Smooth muscle cell (in vitro differentiated cells): ENCODE measurements around the gene YIPF2. TPM values are rescaled to one million over a fixed set of nuclear protein-coding genes. Genes with fewer than 3 reads are reported as not detected.
"Not testable (repeated sequence)": the region's sequence is repeated elsewhere in the genome, so short reads cannot be mapped to it uniquely, and the experiment has no call there.

Experiments used
- DNase-seq: peaks from one replicate; lab custom pipeline; 2025; ENCODE audit not compliant: unreplicated experiment; lab: John Stamatoyannopoulos, UW
- H2AFZ ChIP-seq: fragments of 200-600 bp; sonication (generic); 2 replicates; pipeline ENCODE4 v1.6.0; 2016; ENCODE audit warnings: antibody characterized with exemption, low read depth, mild to moderate bottlenecking
- H3F3A ChIP-seq: fragments of 200-600 bp; sonication (generic); 2 replicates; pipeline ENCODE4 v1.6.0; 2017; ENCODE audit warnings: antibody characterized with exemption, low read depth
- H3K27ac ChIP-seq: fragments of 200-600 bp; sonication (generic); 2 replicates; pipeline ENCODE4 v1.5.1; 2016; ENCODE audit warnings: low read depth, mild to moderate bottlenecking
- H3K27me3 ChIP-seq: fragments of 200-600 bp; sonication (generic); 2 replicates; pipeline ENCODE4 v1.6.1; 2016; ENCODE audit warnings: low read depth, mild to moderate bottlenecking
- H3K36me3 ChIP-seq: fragments of 200-600 bp; sonication (generic); 2 replicates; pipeline ENCODE4 v1.5.1; 2016; ENCODE audit warnings: low read depth
- H3K4me1 ChIP-seq: fragments of 200-600 bp; sonication (generic); 2 replicates; pipeline ENCODE4 v1.5.1; 2016; ENCODE audit warnings: low read depth
- H3K4me2 ChIP-seq: fragments of 200-600 bp; sonication (generic); 2 replicates; pipeline ENCODE4 v1.6.0; 2016; ENCODE audit warnings: mild to moderate bottlenecking
- H3K4me3 ChIP-seq: fragments of 200-600 bp; sonication (generic); 2 replicates; pipeline ENCODE4 v1.5.1; 2016; ENCODE audit warnings: mild to moderate bottlenecking
- H3K79me2 ChIP-seq: fragments of 200-600 bp; sonication (generic); 2 replicates; pipeline ENCODE4 v1.6.0; 2016; ENCODE audit warnings: low read depth, mild to moderate bottlenecking
- H3K9ac ChIP-seq: fragments of 200-600 bp; sonication (generic); 2 replicates; pipeline ENCODE4 v1.6.0; 2016; ENCODE audit warnings: low read depth
- H3K9me3 ChIP-seq: fragments of 200-600 bp; sonication (generic); replicated peaks from 2 replicates; pipeline ENCODE4 v1.5.1; 2016; ENCODE audit warnings: low read depth
- H4K20me1 ChIP-seq: fragments of 200-600 bp; sonication (generic); 2 replicates; pipeline ENCODE4 v1.6.0; 2016; ENCODE audit warnings: low read depth
- WGBS: methylation state at CpG from one replicate; pipeline ENCODE4 v1.1.7; 2016; ENCODE audit warnings: low lambda C conversion rate; 5-methylcytosine and 5-hydroxymethylcytosine counted together
- polyA plus RNA-seq: library from polyadenylated mRNA; unstranded; fragments of >200 nt; fragmentation: Nextera tagmentation; extraction: Ambion mirVana; gene quantifications from 2 replicates; pipeline ENCODE4 v1.2.1, GENCODE V29; 2016
- total RNA-seq: library from RNA; depleted of rRNA; stranded (reverse); fragments of >200 nt; gene quantifications from 2 replicates; pipeline ENCODE4 v1.2.3, GENCODE V29; 2014
- TF ChIP-seq, protein P1 (sequence below): fragments of 200-600 bp; sonication (generic); IDR thresholded peaks from 2 replicates; pipeline ENCODE4 v1.5.1; 2017; ENCODE audit warnings: borderline replicate concordance, mild to moderate bottlenecking, antibody characterized with exemption; ENCODE audit not compliant: insufficient read depth, poor library complexity, severe bottlenecking

The YIPF2 gene
- total and polyA plus RNA-seq, 2 experiments from 2014 or later: 90.6 to 106 TPM

DNA sequence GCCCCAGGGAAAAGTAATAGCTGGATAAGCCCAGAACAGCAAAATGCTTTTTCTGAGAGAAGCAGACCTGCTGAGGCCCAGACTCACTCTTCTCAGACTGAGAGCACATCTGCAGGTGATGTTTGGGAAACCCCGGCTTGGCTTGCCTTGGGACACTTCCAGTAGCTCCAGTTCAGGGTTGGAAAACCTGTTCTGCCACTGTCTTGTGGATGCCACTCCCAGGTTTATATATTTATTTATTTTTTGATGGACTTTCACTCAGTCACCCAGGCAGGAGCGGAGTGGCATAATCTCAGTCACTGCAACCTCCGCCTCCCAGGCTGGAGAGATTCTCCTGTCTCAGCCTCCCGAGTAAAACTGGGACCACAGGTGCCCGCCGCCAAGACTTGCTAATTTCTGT is 24.4 kb upstream of the YIPF2 start:
- no peaks in the 10 kb centered on the region for H3K4me1 ChIP-seq

DNA sequence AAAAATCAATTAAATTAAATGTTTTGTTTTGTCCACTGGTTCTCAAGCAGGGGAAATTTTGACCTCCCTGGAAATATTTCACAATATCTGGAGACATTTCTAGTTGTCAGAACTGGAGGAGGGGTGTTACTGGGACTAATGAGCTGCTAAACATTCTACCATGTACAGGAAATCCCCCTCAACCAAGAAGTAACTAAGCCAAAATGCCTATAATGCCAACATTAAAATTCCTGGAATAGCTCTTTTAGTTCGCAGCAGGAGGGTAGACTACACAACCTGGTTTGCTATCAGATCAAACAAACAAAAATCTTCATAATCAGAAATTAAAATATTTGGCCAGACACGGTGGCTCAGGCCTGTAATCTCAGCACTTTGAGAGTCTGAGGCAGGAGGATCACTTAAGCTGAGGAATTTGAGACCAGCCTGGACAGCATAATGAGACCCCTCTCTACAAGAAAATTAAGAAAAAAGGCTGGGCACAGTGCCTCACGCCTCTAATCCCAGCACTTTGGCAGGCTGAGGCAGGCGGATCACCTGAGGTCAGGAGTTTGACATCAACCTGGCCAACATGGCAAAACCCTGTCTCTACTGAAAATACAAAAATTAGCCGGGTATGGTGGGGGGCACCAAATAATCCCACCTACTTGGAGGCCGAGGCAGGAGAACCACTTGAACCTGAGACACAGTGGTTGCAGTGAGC is 18.7 kb upstream of the YIPF2 start:
- Histone ChIP-seq H3F3A (no peaks in the 10 kb centered on the region), H3K27me3 (no peaks in the 10 kb centered on the region), H4K20me1 (no peaks in the 10 kb centered on the region), H3K4me3 (no peak overlapping the region), H2AFZ (no peak overlapping the region), H3K27ac (peak overlapping the region; percentile 64), H3K9me3 (no peaks in the 10 kb centered on the region), H3K9ac (no peak overlapping the region), H3K36me3 (no peaks in the 10 kb centered on the region), H3K79me2 (no peaks in the 10 kb centered on the region), H3K4me1 (no peaks in the 10 kb centered on the region), H3K4me2 (no peak overlapping the region)
- 68% methylated on average over 6 of the region's 6 CpGs for WGBS
- TF ChIP-seq, protein P1, sequence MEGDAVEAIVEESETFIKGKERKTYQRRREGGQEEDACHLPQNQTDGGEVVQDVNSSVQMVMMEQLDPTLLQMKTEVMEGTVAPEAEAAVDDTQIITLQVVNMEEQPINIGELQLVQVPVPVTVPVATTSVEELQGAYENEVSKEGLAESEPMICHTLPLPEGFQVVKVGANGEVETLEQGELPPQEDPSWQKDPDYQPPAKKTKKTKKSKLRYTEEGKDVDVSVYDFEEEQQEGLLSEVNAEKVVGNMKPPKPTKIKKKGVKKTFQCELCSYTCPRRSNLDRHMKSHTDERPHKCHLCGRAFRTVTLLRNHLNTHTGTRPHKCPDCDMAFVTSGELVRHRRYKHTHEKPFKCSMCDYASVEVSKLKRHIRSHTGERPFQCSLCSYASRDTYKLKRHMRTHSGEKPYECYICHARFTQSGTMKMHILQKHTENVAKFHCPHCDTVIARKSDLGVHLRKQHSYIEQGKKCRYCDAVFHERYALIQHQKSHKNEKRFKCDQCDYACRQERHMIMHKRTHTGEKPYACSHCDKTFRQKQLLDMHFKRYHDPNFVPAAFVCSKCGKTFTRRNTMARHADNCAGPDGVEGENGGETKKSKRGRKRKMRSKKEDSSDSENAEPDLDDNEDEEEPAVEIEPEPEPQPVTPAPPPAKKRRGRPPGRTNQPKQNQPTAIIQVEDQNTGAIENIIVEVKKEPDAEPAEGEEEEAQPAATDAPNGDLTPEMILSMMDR: no peak
- DNase-seq: no peak

More for the DNA sequence above, 24.4 kb upstream of the YIPF2 start:
- Histone ChIP-seq H3K9ac (no peak overlapping the region), H3K27ac (no peak overlapping the region), H3K79me2 (no peaks in the 10 kb centered on the region), H3K4me3 (no peak overlapping the region), H3K4me2 (no peak overlapping the region), H4K20me1 (no peaks in the 10 kb centered on the region), H3K27me3 (no peaks in the 10 kb centered on the region), H3K36me3 (no peaks in the 10 kb centered on the region), H3F3A (no peaks in the 10 kb centered on the region), H3K9me3 (no peaks in the 10 kb centered on the region), H2AFZ (no peak overlapping the region)
- 90% methylated on average over 6 of the region's 6 CpGs for WGBS
- DNase-seq: no peak
- TF ChIP-seq, protein P1: no peak

DNA sequence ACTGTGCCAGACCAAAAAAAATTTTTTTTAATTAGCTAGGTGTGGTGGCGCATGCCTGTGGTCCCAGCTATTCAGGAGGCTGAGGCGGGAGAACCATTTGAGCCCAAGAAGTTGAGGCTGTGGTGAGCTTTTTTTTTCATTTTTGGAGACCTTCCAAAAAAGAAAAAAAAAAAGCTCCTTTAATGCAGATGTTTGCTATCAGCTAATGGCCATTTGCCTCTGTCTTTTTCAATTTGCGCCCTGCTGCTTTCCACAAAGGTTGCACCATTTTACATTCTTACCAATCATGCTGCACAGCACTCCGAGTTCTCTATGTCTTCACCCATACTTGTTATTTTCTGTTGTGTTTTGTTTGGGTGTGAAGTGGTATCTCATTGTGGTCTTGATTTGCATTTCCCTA is 16.8 kb upstream of the YIPF2 start:
- Histone ChIP-seq H4K20me1 (no peaks in the 10 kb centered on the region), H3K9ac (no peak overlapping the region), H3K4me3 (no peak overlapping the region), H3K9me3 (no peaks in the 10 kb centered on the region), H3K36me3 (no peaks in the 10 kb centered on the region), H3F3A (no peaks in the 10 kb centered on the region), H3K27me3 (no peaks in the 10 kb centered on the region), H3K27ac (no peak overlapping the region), H2AFZ (no peak overlapping the region), H3K79me2 (no peaks in the 10 kb centered on the region), H3K4me2 (no peak overlapping the region), H3K4me1 (no peaks in the 10 kb centered on the region)
- TF ChIP-seq, protein P1: no peak
- no peak for DNase-seq
- 94% methylated on average over 4 of the region's 4 CpGs for WGBS

DNA sequence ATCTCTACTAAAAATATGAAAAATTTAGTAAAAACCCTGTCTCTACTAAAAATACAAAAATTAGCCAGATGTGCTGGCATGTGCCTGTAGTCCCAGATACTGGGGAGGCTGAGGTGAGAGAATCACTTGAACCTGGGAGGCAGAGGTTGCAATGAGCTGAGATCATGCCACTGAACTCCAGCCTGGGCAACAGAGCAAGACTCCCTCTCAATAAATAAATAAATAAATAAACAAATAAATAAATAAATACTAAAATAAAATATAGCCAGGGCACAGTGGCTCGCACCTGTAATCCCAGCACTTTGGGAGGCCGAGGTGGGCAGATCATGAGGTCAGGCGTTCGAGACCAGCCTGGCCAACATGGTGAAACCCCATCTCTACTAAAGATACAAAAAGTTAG is 15.0 kb upstream of the YIPF2 start:
- not testable (repeated sequence) for H3K4me1 ChIP-seq

DNA sequence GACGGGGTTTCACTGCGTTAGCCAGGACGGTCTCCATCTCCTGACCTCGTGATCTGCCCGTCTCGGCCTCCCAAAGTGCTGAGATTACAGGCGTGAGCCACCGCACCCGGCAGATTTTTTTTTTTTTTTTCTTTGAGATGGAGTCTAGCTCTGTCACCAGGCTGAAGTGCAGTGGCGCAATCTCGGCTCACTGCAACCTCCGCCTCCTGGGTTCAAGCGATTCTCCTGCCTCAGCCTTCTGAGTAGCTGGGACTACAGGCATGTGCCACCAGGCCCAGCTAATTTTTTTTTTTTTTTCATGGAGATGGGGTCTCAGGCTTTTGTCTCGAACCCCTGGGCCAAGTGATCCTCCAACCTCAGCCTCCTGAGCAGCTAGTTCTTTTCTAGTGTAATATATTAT is 13.2 kb upstream of the YIPF2 start:
- H3K9me3 ChIP-seq, H3F3A ChIP-seq: not testable (repeated sequence)

More for the DNA sequence above, 15.0 kb upstream of the YIPF2 start:
- H3K9me3 ChIP-seq, H3K27me3 ChIP-seq, H3K4me2 ChIP-seq, H3K36me3 ChIP-seq, H2AFZ ChIP-seq, H3K4me3 ChIP-seq, H3K27ac ChIP-seq, H3F3A ChIP-seq, DNase-seq, H3K79me2 ChIP-seq, H4K20me1 ChIP-seq, H3K9ac ChIP-seq: not testable (repeated sequence)
- 77% methylated on average over 4 of the region's 4 CpGs for WGBS

More for the DNA sequence above, 13.2 kb upstream of the YIPF2 start:
- not testable (repeated sequence) for H3K27me3 ChIP-seq, H3K79me2 ChIP-seq, H3K27ac ChIP-seq, H3K36me3 ChIP-seq, H3K4me2 ChIP-seq, H4K20me1 ChIP-seq, H3K4me3 ChIP-seq, DNase-seq, H3K4me1 ChIP-seq, H2AFZ ChIP-seq, H3K9ac ChIP-seq
- WGBS: 86% methylated on average over 12 of the region's 14 CpGs
